Endometrial microvascular endothelial cells (primary cell): Measurements from ENCODE around the gene DCPS. TPM values are rescaled to one million over a fixed set of nuclear protein-coding genes. Genes with fewer than 3 reads are reported as not detected.
"Not testable (repeated sequence)": the region's sequence is repeated elsewhere in the genome, so short reads cannot be mapped to it uniquely, and the experiment has no call there.

Source experiments
- in situ Hi-C: cut with HindIII; loops from 2 replicates; pipeline ENCODE4 v1.10.0; 2017; ENCODE audit warnings: low sequenced_read_pairs, low pct_unique_long_range_greater_than_20kb; ENCODE audit errors: inconsistent ontology term
- total RNA-seq: library from RNA; depleted of rRNA; stranded (reverse); fragments of >200 nt; gene quantifications from one replicate; pipeline ENCODE4 v1.2.3, GENCODE V29; 2015; ENCODE audit errors: inconsistent ontology term

Gene DCPS
- 29.1 TPM for total RNA-seq

GRCh38 chr11:126303623-126304456 lies at the start of gene DCPS:
DCPS (plus strand) TSS chr11:126304060; CDS start chr11:126304081, 21 bp downstream.
- in situ Hi-C loops, result no loop called here

- in situ Hi-C loops, result no loop called here
These were observed 49.0 kb upstream of the DCPS start for GRCh38 chr11:126254819-126255218.

- in situ Hi-C loops, result not testable (repeated sequence)
These were observed 48.4 kb upstream of the DCPS start for GRCh38 chr11:126255507-126255906.

- in situ Hi-C loops, result no loop called here
These were observed 47.6 kb upstream of the DCPS start for GRCh38 chr11:126256216-126256615.

GRCh38 chr11:126257144-126257543 lies 46.7 kb upstream of the DCPS start:
- in situ Hi-C loops, result no loop called here

- in situ Hi-C loops, result no loop called here
These were observed 46.1 kb upstream of the DCPS start for GRCh38 chr11:126257764-126258163.

GRCh38 chr11:126262216-126262615 lies 41.6 kb upstream of the DCPS start:
- in situ Hi-C loops, result no loop called here

GRCh38 chr11:126263489-126263888 lies 40.4 kb upstream of the DCPS start:
- in situ Hi-C loops, result no loop called here

- in situ Hi-C loops, result no loop called here
These were observed 38.0 kb upstream of the DCPS start for GRCh38 chr11:126265811-126266210.

- in situ Hi-C loops, result no loop called here
These were observed 36.2 kb upstream of the DCPS start for GRCh38 chr11:126267650-126268049.

GRCh38 chr11:126268361-126268707 lies 35.5 kb upstream of the DCPS start:
- in situ Hi-C loops, result no loop called here

- in situ Hi-C loops, result no loop called here
These were observed 34.9 kb upstream of the DCPS start, which contains the start of the genes FOXRED1 and SRPRA for GRCh38 chr11:126268708-126269579. FOXRED1 (plus strand) TSS chr11:126269154; CDS start chr11:126269207, 53 bp downstream. SRPRA (minus strand) TSS chr11:126268895; CDS start chr11:126268804, 91 bp downstream.

GRCh38 chr11:126277322-126277721 lies 26.5 kb upstream of the DCPS start:
- in situ Hi-C loops, result no loop called here

GRCh38 chr11:126277780-126278179 lies 26.1 kb upstream of the DCPS start:
- in situ Hi-C loops, result no loop called here

GRCh38 chr11:126279191-126279590 lies 24.7 kb upstream of the DCPS start:
- in situ Hi-C loops, result no loop called here

GRCh38 chr11:126280595-126280994 lies 23.3 kb upstream of the DCPS start:
- in situ Hi-C loops, result no loop called here

- in situ Hi-C loops, result no loop called here
These were observed 22.6 kb upstream of the DCPS start for GRCh38 chr11:126281245-126281644.

GRCh38 chr11:126281666-126282175 lies 22.1 kb upstream of the DCPS start:
- in situ Hi-C loops, result no loop called here

- in situ Hi-C loops, result no loop called here
These were observed 21.5 kb upstream of the DCPS start for GRCh38 chr11:126282361-126282735.
